LoVo (cell line): ENCODE results near the gene SPDYE8.
"Not testable (repeated sequence)": the region's sequence is repeated elsewhere in the genome, so short reads cannot be mapped to it uniquely, and the experiment has no call there.

Experiments used
- DNase-seq: peaks from one replicate; pipeline ENCODE4 v3.0.0-alpha.2; 2016; ENCODE audit warnings: low spot score

SPDYE8 gene, protein sequence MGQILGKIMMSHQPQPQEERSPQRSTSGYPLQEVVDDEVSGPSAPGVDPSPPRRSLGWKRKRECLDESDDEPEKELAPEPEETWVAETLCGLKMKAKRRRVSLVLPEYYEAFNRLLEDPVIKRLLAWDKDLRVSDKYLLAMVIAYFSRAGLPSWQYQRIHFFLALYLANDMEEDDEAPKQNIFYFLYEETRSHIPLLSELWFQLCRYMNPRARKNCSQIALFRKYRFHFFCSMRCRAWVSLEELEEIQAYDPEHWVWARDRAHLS

DNA sequence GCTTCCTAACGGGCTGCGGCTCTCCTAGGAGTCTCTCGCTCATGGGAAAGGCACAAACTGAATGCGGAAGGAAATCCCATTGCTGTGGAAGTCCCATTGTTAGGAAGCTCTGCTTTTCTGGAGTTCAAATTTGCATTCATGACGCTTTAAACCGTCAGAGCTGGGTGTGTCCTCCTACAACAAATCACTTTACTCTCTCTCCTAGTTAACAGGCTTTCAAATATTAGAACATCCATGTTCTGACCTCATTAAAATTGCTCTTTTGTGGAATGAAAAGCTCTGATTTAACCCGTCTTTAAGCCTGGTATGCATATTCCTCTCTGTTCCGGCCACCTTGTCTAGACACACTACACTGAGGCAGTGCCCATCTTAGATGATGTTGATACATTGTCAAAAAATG is at the start of gene SPDYE8:
Gene SPDYE8 (minus strand): TSS at position 101 of the 400 bp plus-strand sequence. CDS start 1,800 bp downstream, outside the sequence.
- not testable (repeated sequence) for DNase-seq

DNA sequence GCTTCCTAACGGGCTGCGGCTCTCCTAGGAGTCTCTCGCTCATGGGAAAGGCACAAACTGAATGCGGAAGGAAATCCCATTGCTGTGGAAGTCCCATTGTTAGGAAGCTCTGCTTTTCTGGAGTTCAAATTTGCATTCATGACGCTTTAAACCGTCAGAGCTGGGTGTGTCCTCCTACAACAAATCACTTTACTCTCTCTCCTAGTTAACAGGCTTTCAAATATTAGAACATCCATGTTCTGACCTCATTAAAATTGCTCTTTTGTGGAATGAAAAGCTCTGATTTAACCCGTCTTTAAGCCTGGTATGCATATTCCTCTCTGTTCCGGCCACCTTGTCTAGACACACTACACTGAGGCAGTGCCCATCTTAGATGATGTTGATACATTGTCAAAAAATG is 28.2 kb upstream of the SPDYE8 start, which contains the start of gene SPDYE11:
Gene SPDYE11 (minus strand): TSS at position 101 of the 400 bp plus-strand sequence. CDS start 1,800 bp downstream, outside the sequence.
- DNase-seq: not testable (repeated sequence)

DNA sequence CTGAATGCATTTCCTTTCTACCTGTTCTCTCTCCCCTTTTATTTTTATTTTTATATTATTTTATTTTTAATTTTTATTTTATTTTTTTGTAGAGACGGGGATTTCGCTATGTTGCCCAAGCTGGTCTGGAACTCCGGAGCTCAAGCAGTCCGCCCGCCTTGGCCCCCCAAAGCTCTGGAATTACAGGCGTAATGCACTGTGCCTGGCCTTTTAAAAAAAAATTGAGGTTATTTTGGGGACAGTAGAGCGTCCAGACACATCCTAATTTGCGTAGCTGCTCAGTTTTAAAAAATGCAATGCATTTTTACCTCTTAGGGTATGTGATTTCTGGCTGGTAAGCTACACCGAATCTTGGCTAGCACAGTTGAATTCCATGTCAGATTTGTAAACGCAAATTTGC is 23.1 kb downstream of the SPDYE8 start:
- DNase-seq: not testable (repeated sequence)

DNA sequence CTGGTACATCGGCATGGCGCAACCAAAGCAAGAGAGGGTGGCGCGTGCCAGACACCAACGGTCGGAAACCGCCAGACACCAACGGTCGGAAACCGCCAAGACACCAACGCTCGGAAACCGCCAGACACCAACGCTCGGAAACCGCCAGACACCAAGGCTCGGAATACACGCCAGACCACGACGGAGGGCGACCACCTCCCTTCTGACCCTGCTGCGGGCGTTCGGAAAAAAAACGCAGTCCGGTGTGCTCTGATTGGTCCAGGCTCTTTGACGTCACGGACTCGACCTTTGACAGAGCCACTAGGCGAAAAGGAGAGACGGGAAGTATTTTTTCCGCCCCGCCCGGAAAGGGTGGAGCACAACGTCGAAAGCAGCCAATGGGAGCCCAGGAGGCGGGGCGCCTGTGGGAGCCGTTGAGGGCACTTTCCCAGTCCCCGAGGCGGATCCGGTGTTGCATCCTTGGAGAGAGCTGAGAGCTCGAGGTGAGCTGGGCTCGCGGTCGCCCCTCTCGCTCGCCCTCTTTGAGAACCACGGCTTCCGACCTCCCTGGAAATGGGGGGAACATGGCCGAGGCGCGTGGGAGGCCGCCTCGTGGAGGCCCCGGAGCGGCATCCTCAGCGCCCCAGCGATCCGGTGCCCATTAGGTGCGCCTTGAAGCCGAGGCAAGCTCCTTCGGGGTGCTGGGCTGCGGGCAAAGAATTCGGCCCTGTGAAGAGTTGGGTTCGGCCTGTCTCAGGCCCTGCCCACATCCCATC is 23.7 kb downstream of the SPDYE8 start:
- DNase-seq: peak; percentile 89

DNA sequence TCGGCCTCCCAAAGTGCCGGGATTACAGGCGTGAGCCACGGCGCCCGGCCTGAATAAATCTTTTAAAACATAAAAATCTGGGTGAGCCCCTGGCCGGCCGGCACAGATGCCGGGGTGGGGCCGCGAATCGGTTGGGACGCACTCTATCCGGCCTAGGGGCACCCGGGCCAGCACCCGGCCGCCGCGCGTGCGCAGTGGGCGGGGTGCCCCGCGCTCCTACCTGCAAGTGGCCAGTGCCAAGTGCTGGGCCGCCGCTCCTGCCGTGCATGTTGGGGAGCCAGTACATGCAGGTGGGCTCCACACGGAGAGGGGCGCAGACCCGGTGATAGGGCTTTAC is 24.2 kb downstream of the SPDYE8 start:
- not testable (repeated sequence) for DNase-seq

DNA sequence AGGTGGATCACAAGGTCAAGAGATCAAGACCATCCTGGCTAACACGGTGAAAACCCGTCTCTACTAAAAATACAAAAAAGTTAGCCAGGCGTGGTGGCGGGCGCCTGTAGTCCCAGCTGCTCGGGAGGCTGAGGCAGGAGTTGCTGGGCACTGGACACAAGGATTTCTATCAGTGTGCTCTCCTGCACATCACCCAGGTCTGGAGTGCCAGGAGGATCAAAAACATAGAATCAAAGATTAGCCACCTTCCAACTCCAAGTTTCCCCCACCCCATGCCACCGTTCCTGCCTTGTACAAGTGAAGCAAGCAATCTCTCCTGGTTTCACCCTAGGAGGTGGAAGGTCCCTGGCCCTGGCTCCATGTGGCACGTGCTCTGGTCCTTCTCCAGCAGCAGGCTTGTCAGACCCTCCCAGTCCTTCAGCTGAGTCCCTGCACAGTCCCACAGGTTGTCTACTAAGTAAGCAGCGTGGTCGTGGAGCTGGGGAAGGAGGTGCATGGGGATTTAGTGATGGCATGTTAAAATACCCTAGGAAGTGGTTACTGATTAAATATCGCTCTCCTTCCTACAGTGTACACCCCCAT is 31.6 kb downstream of the SPDYE8 start:
- not testable (repeated sequence) for DNase-seq

DNA sequence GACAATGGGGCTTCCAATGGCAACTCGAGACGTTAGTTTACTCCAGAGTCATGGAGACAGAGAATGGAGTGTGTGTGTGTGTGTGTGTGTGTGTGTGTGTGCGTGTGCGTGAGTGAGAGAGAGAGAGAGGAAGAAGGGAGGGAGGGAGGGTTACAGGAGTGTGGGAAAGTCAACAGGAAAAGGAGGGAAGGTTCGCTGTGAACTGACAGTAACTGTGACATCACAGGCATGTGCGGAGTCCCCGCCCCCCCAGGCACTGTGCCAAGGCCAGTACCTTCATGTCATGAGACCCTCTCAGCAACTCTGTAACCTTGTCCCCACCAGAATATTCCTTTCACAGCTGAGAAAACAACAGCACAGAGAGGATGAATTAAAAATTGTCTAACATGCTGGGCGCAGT is 32.1 kb downstream of the SPDYE8 start:
- not testable (repeated sequence) for DNase-seq

DNA sequence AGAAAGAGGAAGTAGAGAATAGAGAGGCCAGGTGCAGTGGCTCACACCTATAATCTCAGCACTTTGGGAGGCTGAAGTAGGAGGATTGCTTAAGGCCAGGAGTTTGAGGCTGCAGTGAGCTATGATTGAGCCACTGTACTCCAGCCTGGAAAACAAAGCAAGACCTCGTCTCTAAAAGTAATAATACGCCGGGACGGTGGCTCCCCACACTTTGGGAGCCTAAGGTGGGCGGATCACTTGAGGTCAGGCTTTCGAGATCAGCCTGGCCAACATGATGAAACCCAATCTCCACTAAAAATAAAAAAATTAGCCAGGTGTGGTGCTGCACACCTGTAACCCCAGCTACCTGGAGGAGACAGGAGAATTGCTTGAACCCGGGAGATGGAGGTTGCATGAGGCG is 34.1 kb downstream of the SPDYE8 start:
- DNase-seq: not testable (repeated sequence)

DNA sequence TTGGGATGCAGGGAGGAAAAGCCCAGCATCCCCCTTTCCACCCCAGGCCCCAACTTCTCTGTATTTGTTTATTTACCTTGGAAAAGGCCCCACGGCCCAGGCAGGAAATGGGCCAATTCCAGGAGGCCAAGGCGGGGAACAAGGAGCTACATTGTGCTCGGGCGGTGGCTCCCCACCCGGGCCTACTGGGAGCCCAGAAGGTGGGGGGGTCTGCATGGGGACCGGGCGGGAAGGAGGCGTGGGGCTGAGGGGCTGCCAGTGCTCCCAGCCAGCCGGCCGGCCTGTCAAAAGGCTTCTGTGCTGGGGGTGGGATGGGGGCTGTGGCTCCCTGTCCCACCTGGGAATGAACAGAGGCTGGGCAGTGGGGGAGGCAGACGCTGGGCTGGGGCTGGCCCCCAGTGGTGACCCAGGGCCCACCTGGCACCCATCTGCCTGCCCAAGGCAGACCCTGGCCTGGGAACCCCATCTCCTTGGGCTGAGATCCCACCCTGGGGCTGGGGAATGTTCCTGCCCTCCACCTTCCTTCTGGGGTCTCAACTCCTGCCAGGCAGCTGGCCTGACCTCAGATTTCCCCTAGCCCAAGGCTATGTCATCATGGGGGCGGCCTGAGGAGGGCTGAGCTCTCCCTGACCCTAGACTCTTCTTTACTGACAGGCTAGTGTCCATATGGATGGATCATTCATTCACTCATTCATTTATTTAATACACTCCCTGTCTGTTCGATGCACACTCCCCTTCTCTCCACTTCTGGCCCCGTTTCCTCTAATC is 39.2 kb downstream of the SPDYE8 start:
- DNase-seq: not testable (repeated sequence)

DNA sequence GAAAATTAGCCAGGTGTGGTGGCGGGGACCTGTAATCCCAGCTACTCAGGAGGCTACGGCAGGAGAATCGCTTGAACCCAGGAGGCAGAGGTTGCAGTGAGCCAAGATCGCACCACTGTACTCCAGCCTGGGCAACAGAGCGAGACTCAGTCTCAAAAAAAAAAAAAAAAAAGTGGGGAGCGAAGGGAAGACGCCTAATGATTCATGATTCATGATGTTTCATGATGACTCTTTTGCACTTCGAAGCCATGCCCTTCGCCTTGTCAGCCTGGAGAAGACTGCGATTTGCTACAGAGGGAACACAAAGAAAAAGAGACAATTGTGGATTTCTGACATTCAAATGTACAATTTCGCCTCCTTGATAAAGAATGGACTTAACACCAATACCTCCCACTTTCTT is 47.5 kb downstream of the SPDYE8 start:
- DNase-seq: not testable (repeated sequence)

DNA sequence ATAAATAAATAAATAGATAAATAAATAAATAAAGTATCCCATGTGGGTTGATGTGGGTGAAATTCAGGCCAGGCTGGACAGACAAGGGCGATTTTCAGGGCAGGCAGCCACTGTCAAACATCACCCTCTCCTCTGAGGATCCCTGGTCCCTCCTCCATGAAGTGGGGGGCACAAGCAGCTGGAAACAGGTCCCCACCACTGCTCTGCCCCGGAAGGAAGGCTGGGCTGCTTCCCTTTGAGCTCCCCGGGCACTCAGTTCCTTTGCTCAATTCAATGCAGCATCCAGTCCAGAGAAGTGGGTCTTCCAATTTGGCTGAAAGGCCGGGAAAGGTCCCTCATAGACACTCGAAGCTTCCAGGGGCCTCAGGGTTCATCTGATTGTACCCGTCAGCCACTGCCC is 49.2 kb downstream of the SPDYE8 start:
- not testable (repeated sequence) for DNase-seq

DNA sequence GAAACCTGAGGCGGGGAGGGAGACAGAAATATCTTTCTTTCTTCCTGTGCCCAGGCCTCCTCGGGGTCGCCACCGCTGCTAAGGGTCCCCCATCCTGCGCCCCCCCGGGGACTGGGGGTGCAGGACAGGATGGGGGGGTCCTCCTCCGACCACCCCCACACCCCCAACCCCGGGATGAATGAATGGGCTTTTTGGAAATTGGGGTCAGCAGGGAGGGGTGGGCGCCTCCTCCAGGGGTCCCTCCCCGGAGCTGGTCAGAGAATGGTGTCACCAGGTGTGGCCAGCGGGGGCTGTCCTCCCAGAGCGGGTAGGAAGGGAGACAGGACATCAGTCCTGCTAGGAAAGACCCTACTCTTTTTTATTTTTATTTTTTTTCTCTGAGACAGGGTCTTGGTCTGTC is 53.1 kb downstream of the SPDYE8 start:
- not testable (repeated sequence) for DNase-seq

DNA sequence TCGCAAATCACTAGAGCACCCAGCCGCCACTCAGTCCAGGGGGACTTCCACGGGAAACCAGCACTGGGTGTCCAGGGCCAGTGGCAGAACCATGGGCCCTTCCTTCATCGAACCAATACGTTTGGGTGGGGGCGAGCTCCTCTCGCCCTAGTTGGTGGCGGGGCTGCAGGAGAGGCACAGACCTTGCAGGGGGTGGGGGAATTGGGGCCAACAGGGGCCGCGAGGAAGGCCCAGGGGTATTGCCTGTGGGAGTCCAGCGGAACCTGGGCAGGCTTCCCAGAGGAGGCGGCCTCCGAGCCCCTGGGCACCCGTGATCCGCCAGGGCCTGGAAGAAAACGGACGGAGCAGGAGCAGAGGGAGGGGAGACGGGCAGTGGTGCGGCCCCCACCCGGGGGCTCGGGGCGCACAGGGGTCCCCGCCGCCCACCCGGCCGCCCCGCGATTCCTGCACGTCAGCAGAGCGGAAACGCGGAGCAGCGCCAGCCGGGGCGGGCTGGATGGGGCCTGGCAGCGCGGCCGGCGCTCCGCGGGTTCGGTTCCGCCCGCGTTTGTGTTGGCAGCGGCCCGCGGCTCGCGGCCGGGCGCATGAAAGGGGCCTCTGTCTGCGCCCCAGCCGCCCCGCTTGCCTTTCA is 53.8 kb downstream of the SPDYE8 start:
- DNase-seq: not testable (repeated sequence)

DNA sequence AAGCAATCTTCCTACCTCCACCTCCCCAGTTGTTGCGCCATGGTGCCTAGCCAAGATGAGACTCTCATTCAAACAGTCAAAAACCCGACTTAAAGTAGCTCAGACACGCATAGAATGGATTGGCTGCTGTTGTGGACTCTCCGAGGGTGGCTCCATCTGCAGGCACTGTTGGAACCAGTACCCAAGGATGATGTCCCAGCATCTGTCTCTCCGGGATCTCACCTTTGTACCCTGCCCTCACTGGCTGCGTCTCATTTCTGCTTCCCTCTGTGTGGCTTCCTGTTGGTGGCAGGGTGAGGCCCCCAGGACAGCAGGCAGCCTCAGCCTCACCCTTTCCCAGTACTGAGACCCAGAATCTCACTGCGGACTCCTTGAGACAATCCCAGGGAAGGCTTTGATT is 54.8 kb downstream of the SPDYE8 start:
- not testable (repeated sequence) for DNase-seq

DNA sequence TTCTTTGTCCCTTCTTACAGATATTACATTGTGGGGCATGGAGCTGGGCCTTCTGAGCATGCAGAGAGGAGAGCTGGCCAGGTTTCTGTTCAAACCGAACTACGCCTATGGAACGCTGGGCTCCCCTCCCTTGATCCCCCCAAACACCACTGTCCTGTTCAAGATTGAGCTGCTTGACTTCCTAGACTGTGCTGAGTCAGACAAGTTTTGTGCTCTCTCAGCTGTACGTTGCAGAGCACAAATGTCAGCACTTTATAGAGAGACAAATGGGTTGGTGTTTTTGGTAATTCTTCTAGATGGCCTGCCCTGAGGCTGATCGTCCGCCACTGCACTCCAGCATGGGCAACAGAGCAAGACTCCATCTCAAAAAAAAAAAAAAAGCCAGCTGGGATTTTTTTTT is 58.1 kb downstream of the SPDYE8 start:
- DNase-seq: not testable (repeated sequence)
